SU-DHL-6 (cell line): Measurements from ENCODE around the gene BAG3.

ENCODE experiments used
- H2AFZ ChIP-seq: fragments of 200-600 bp; sonication (generic); 2 replicates; pipeline ENCODE4 v1.6.1; 2014; ENCODE audit warnings: low read depth, mild to moderate bottlenecking, moderate library complexity, mixed read lengths, antibody characterized with exemption, low read length; ENCODE audit not compliant: severe bottlenecking
- H3F3A ChIP-seq: fragments of 200-600 bp; shearing (Covaris generic); 2 replicates; pipeline ENCODE4 v1.6.0; 2016; ENCODE audit warnings: antibody characterized with exemption, mild to moderate bottlenecking; ENCODE audit not compliant: insufficient read depth
- H3K27ac ChIP-seq: fragments of 200-600 bp; sonication (generic); 2 replicates; pipeline ENCODE4 v1.5.1; 2016; ENCODE audit warnings: low read depth, mild to moderate bottlenecking, low read length, moderate library complexity, mixed read lengths
- H3K27me3 ChIP-seq: fragments of 200-600 bp; sonication (generic), shearing (Covaris generic); 2 replicates; pipeline ENCODE4 v1.6.0; 2014; ENCODE audit warnings: mild to moderate bottlenecking, low read length
- H3K36me3 ChIP-seq: fragments of 200-600 bp; sonication (generic); 2 replicates; pipeline ENCODE4 v1.6.1; 2014; ENCODE audit warnings: mild to moderate bottlenecking, low read length, mixed read lengths
- H3K4me2 ChIP-seq: fragments of 300-600, 200-600 bp; shearing (Covaris generic), sonication (generic); 2 replicates; pipeline ENCODE4 v1.6.0; 2014; ENCODE audit warnings: low read length, low read depth, mild to moderate bottlenecking; ENCODE audit not compliant: poor library complexity, severe bottlenecking
- H3K4me3 ChIP-seq: fragments of 200-600 bp; sonication (generic); 2 replicates; pipeline ENCODE4 v1.5.1; 2014; ENCODE audit warnings: antibody characterized with exemption, low read length, mild to moderate bottlenecking, mixed read lengths; ENCODE audit not compliant: insufficient read depth, poor library complexity, severe bottlenecking
- H3K79me2 ChIP-seq: fragments of 200-600 bp; sonication (generic); 2 replicates; pipeline ENCODE4 v1.6.1; 2014; ENCODE audit warnings: mild to moderate bottlenecking, low read length, moderate library complexity; ENCODE audit not compliant: insufficient read depth
- H3K9ac ChIP-seq: fragments of 200-600 bp; sonication (generic); 2 replicates; pipeline ENCODE4 v1.7.0; 2014; ENCODE audit warnings: mild to moderate bottlenecking, low read length
- H3K9me2 ChIP-seq: fragments of 200-600 bp; sonication (generic); replicated peaks from 2 replicates; pipeline ENCODE4 v1.6.1; 2014; ENCODE audit warnings: low read length; ENCODE audit not compliant: insufficient read depth
- H3K9me3 ChIP-seq: fragments of 200-600 bp; sonication (generic); 2 replicates; pipeline ENCODE4 v1.6.1; 2014; ENCODE audit warnings: low read length, mixed read lengths; ENCODE audit not compliant: insufficient read depth
- H4K20me1 ChIP-seq: fragments of 200-600 bp; sonication (generic); 2 replicates; pipeline ENCODE4 v1.6.1; 2014; ENCODE audit warnings: low read depth, mild to moderate bottlenecking, antibody characterized with exemption, low read length, moderate library complexity, mixed read lengths
- EZH2phosphoT487 ChIP-seq: fragments of 200-600 bp; sonication (generic), shearing (Covaris generic); conservative IDR thresholded peaks from 2 replicates; pipeline ENCODE4 v1.6.1; 2018; ENCODE audit warnings: mild to moderate bottlenecking, antibody characterized with exemption, low read length, moderate library complexity, mixed read lengths
- TF ChIP-seq, protein P1 (sequence below): fragments of 200-600 bp; sonication (generic); IDR thresholded peaks from one replicate; pipeline ENCODE4 v1.5.1; 2017; ENCODE audit warnings: antibody characterized with exemption, mild to moderate bottlenecking, low read length, moderate library complexity; ENCODE audit not compliant: insufficient read depth, poor library complexity, severe bottlenecking

BAG3 gene

DNA sequence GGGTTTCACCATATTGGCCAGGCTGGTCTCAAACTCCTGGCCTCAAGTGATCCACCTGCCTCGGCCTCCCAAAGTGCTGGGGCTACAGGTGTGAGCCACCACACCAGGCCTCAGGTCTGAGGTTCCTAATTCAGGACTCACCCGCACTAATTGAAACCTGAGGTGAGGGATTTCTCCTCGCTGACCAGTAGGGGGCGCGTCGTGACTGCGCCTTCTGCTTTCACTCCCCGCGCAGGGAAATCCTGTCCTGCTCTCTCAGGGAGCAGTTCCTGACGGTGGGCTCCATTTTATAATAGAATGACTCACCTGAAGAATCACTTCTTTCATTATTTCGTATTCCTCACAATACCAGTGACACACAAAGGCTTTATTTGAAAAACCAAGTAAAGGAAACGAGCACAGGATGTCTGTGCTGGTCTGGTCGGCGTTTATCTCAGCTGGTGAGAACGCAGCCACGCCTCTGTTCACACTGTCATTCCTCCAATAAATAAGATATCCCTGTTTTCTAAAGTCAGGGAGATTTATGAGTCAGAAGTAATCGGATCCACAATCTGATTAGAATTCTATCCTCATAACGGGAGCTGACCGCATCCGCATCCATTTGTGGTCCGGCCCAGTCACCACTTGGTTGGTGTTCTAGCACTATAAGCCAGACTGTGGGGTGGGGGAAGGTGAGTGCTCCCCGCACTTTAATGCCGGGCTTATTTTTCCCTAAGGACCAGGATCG is 35.4 kb downstream of the BAG3 start:
- Histone ChIP-seq H3K36me3 (no peaks in the 10 kb centered on the region), H2AFZ (no peak overlapping the region), H3F3A (no peaks in the 10 kb centered on the region), H3K9me2 (no peaks in the 10 kb centered on the region), H3K9me3 (no peaks in the 10 kb centered on the region), H3K9ac (no peak overlapping the region), H3K4me2 (no peak overlapping the region), H3K27me3 (no peaks in the 10 kb centered on the region), H3K79me2 (no peaks in the 10 kb centered on the region), H4K20me1 (no peaks in the 10 kb centered on the region), H3K27ac (no peak overlapping the region), H3K4me3 (no peak overlapping the region)
- no peak for TF ChIP-seq EZH2phosphoT487
- TF ChIP-seq, protein P1, sequence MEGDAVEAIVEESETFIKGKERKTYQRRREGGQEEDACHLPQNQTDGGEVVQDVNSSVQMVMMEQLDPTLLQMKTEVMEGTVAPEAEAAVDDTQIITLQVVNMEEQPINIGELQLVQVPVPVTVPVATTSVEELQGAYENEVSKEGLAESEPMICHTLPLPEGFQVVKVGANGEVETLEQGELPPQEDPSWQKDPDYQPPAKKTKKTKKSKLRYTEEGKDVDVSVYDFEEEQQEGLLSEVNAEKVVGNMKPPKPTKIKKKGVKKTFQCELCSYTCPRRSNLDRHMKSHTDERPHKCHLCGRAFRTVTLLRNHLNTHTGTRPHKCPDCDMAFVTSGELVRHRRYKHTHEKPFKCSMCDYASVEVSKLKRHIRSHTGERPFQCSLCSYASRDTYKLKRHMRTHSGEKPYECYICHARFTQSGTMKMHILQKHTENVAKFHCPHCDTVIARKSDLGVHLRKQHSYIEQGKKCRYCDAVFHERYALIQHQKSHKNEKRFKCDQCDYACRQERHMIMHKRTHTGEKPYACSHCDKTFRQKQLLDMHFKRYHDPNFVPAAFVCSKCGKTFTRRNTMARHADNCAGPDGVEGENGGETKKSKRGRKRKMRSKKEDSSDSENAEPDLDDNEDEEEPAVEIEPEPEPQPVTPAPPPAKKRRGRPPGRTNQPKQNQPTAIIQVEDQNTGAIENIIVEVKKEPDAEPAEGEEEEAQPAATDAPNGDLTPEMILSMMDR, result peak; percentile 78

DNA sequence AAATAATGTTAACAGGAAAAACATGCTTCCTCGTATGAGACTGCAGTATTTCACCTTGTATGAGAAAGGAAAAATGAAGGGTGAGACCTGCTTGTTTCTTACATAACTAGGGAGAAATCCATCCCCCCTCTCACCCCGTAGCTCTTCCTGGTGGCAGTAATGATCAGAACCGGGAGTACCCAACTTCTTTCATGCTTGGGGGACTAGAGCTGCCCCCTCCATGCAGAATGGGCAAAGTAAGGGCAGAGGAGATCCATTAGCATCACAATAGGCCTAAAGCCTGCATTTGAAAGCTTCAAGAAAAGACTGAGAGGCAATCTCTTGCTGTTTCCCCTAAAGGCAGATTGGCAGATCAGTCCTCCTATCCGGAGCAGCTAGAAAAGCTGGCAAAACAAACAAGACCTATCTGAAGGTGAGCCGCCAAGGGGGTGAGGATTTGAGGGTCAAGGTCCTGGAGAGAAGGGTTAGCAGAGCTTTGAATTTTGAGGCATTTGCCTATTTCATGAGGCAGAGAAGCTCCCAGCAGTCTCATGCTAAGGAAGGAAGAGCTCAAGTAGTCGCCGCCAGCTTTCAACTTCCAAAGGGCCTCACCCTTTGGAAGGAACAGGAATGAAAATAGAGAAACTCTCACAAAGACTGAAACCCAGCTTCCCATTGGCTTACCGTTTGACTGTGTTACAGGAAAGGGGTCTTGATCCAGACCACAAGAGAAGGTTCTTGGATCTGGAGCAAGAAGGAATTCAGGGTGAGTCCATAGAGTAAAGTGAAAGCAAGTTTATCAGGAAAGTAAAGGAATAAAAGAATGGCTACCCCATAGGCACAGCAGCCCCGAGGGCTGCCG is 36.2 kb downstream of the BAG3 start:
- no peak overlapping the region for H3K4me2 ChIP-seq
- H4K20me1 ChIP-seq, result no peaks in the 10 kb centered on the region
- no peak overlapping the region for H3K9ac ChIP-seq
- no peaks in the 10 kb centered on the region for H3K9me2 ChIP-seq
- no peaks in the 10 kb centered on the region for H3K9me3 ChIP-seq
- TF ChIP-seq, protein P1, result no peak
- no peak for TF ChIP-seq EZH2phosphoT487
- no peaks in the 10 kb centered on the region for H3F3A ChIP-seq
- no peaks in the 10 kb centered on the region for H3K27me3 ChIP-seq
- H3K4me3 ChIP-seq, result no peak overlapping the region
- H3K36me3 ChIP-seq, result no peaks in the 10 kb centered on the region
- H3K79me2 ChIP-seq, result no peaks in the 10 kb centered on the region
- no peak overlapping the region for H2AFZ ChIP-seq
- no peak overlapping the region for H3K27ac ChIP-seq

DNA sequence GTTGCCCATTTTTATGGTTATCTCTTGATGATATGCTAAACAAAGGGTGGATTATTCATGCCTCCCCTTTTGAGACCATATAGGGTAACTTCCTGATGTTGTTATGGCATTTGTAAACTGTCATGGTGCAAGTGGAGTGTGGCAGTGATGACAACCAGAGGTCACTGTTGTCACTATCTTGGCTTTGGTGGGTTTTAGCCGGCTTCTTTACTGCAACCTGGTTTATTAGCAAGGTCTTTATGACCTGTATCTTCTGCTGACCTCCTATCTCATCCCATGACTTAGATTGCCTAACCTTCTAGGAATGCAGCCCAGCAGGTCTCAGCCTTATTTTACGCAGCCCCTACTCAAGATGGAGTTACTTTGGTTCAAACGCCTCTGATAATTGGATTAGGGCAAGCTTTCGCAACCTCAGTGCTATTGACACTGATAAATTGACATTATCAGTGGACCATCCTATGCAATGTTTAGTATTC is 36.9 kb downstream of the BAG3 start:
- no peaks in the 10 kb centered on the region for H3K9me3 ChIP-seq
- no peak overlapping the region for H2AFZ ChIP-seq
- no peak for TF ChIP-seq EZH2phosphoT487
- TF ChIP-seq, protein P1, result no peak
- no peaks in the 10 kb centered on the region for H3K9me2 ChIP-seq
- no peaks in the 10 kb centered on the region for H3K79me2 ChIP-seq
- no peaks in the 10 kb centered on the region for H3K36me3 ChIP-seq
- no peaks in the 10 kb centered on the region for H3F3A ChIP-seq
- no peak overlapping the region for H3K27ac ChIP-seq
- H3K4me3 ChIP-seq, result no peak overlapping the region
- H3K4me2 ChIP-seq, result no peak overlapping the region
- H3K9ac ChIP-seq, result no peak overlapping the region
- H3K27me3 ChIP-seq, result no peaks in the 10 kb centered on the region
- H4K20me1 ChIP-seq, result no peaks in the 10 kb centered on the region
